Stimulated activated memory B cell treated with anti-CD40 and anti-IgM and Interleukin-4, amounts not matched to agents 10 μg/mL and 1 μg/mL and 100 μg/mL, for 72 hours (primary cell): ENCODE data around the gene KDELR3.

Source experiments
- ATAC-seq: fragments of 150-1000 bp; cut with Tn5 transposase; 2 replicates; pipeline ENCODE4 v1.10.0; 2021
- H3K27ac Mint-ChIP-seq: one replicate; pipeline ENCODE4 v1.8.0; 2022; ENCODE audit warnings: mild to moderate bottlenecking, mixed read lengths
- H3K27me3 Mint-ChIP-seq: one replicate; pipeline ENCODE4 v1.8.0; 2022; ENCODE audit warnings: mixed read lengths
- H3K36me3 Mint-ChIP-seq: one replicate; pipeline ENCODE4 v1.8.0; 2022; ENCODE audit warnings: mixed read lengths
- H3K4me1 Mint-ChIP-seq: one replicate; pipeline ENCODE4 v1.8.0; 2022; ENCODE audit warnings: mixed read lengths
- H3K4me3 Mint-ChIP-seq: one replicate; pipeline ENCODE4 v1.8.0; 2022; ENCODE audit warnings: mild to moderate bottlenecking, moderate library complexity, mixed read lengths
- H3K9me3 Mint-ChIP-seq: one replicate; pipeline ENCODE4 v1.8.0; 2022; ENCODE audit warnings: mixed read lengths

The KDELR3 gene

DNA sequence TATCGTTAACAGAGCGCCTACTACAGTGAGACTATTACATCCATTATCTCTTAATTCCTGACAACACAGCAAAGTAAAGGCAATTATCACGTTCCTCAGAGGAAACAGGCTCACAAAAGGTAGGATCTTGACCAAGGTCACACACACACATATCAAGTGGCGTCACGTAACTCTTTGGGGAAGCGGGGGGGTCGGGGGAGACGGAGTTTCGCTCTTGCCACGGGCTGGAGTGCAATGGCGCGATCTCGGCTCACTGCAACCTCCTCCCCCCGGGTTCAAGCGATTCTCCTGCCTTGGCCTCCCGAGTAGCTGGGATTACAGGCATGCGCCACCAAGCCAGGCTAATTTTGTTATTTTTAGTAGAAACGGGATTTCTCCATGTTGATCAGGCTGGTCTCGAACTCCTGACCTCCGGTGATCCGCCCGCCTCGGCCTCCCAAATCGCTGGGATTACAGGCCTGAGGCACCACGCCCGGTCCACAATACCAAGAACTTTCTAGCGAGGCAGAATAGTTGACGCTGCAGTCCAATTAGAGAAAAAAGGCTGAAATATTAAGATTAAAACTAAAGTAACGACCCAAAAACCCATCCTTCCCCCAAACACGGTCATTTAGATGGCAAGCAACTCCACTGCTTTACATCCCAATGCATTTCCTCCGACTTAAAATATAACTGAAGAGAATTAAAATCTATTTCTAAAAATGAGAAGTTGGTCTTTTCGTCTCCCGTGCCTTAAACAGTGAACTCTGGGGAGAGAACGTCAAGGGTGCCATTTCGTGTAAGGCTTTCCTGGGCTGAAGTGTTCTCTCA, 37.0 kb downstream of the KDELR3 start:
- Mint-ChIP-seq H3K27me3 (no peaks in the 10 kb centered on the region), H3K4me3 (peak overlapping the region; percentile 100), H3K36me3 (peaks cover 54% of the 10 kb centered on the region), H3K4me1 (peaks cover 54% of the 10 kb centered on the region), H3K9me3 (peaks cover 2% of the 10 kb centered on the region), H3K27ac (peak overlapping the region; percentile 100)
- ATAC-seq: no peak

DNA sequence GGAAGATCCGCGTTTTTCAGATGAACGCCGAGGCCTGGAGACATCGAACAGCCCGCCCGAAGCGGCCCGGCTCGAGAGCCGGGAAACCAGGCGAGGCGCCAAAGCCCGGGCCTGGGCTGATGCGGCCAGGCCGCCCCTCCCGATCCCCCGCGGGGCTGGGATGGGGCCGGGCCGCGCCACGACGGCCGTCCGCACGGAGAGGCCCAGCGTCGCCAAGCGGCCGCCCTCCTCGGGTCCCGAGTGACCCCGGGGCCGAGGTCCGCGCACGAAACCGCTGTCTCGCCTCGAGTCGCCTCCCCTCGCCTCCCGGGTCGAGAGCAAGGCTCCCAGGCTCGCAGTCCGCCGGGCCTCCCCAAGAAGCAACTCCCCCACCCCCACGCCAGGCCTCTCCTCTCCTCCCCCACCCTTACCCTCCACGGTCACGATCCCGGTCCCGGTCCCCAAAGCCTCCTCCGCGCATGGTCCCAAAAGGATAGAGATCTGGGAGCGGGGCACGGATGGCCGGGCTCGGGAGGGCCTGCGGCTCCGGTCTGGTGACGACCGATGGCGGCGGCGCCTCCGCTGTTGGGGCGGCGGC, 37.7 kb downstream of the KDELR3 start:
- peak overlapping the region; percentile 100 for H3K4me3 Mint-ChIP-seq
- peak overlapping the region; percentile 100 for H3K27ac Mint-ChIP-seq
- no peaks in the 10 kb centered on the region for H3K27me3 Mint-ChIP-seq
- peak; percentile 59 for ATAC-seq
- peaks cover 2% of the 10 kb centered on the region for H3K9me3 Mint-ChIP-seq
- peaks cover 50% of the 10 kb centered on the region for H3K36me3 Mint-ChIP-seq
- H3K4me1 Mint-ChIP-seq: peaks cover 54% of the 10 kb centered on the region

DNA sequence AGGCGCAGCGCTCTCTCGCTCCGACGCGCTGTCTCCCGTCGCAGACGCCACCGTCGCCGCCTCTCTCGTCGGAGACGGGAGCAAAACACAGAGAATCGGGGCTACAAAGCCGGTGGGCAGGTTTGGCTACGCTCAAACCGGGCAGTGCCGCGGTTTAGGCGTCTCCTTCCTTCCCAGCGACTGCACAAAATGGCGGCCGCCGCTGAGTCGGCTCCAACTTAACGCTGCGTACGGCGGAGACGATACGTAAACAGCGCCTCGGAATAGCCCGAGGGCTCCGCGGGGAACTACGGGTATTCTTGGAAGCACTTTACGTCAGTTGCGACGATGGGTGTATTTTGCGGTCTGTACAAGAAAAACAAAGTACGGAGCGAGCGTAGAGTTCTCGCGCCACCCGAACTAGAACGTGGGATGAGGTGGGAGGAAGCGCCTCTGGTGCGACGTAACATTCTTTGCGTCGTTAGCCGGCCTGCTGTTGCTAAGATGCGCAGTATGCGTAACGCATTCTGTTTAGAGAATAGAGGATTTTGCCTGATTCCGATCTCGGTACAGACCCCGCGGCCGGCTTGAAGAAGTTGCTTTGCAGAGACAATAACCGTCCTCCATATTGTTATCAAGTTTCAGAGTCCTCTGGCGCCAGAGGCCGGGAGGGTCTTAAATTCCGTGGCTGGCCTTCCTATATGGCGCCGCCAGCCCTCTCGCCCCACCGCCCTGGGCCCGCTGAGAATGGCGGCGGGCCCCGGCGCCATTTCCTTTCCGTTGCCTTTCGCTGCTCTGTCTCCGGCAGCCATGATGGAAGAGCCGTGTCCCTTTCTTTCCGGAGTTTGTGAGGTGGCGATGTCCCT, 38.4 kb downstream of the KDELR3 start, which contains the start of gene DDX17:
DDX17 (minus strand) TSS at position 194 of the 845 bp plus-strand sequence.
- H3K4me3 Mint-ChIP-seq: peak within 1 kb of the TSS; percentile 100
- H3K36me3 Mint-ChIP-seq: peaks cover 44% of the 10 kb centered on the region
- H3K27me3 Mint-ChIP-seq: no peaks in the 10 kb centered on the region
- H3K4me1 Mint-ChIP-seq: peaks cover 48% of the 10 kb centered on the region
- peak within 1 kb of the TSS; percentile 100 for H3K27ac Mint-ChIP-seq
- H3K9me3 Mint-ChIP-seq: peaks cover 2% of the 10 kb centered on the region
- peak; percentile 95 for ATAC-seq

DNA sequence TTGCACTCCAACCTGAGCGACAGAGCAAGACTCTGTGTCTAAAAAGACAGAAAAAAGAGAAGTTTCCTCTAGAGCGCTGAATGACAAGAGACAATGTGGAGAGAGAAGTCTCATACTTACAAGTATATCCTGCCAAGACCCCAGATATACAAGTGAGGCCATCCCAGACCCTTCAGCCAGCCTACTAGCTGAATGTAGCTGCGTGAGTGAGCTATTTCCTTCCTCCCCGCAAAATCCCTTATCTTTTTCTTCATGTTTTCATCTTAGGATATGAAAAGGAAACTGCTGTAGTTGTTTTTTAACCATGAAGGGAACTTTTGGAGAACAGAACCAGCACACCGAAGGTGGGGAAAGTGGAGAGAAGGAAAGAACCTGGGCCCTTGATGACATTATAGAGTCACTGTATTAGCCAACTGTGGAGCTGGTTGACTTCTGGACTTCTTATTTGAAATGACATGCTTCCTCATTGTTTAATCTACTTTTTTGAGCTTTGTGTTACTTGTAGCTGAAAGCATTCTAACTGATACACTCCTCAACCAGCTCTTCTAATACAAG, 42.6 kb downstream of the KDELR3 start:
- no peak for ATAC-seq
- peaks cover 2% of the 10 kb centered on the region for H3K9me3 Mint-ChIP-seq
- peaks cover 11% of the 10 kb centered on the region for H3K4me1 Mint-ChIP-seq
- no peaks in the 10 kb centered on the region for H3K27me3 Mint-ChIP-seq
- H3K27ac Mint-ChIP-seq: no peak overlapping the region
- peaks cover 5% of the 10 kb centered on the region for H3K36me3 Mint-ChIP-seq
- no peak overlapping the region for H3K4me3 Mint-ChIP-seq

DNA sequence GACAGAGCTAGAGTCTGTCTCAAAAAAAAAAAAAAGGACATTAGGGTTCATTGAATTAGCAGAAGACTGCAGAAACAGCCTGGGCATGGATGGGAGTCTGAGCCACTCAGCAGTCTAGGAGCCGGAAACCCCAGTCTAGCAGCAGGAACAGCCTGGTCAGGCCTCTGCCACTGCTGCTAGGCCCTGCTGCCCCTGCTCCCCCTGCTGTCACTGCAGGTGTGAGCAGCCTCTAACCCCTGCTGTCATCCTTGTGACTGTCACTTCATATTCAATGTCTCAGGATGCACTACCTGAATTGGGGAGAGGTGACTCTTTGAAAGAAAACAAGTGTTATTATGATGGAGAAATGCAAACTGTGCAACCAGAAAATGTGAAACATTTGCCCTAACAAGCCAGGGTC, 45.2 kb downstream of the KDELR3 start:
- Mint-ChIP-seq H3K4me3 (no peak overlapping the region), H3K9me3 (no peaks in the 10 kb centered on the region), H3K27ac (no peak overlapping the region), H3K4me1 (no peaks in the 10 kb centered on the region), H3K36me3 (no peaks in the 10 kb centered on the region), H3K27me3 (no peaks in the 10 kb centered on the region)
- peak; percentile 69 for ATAC-seq

DNA sequence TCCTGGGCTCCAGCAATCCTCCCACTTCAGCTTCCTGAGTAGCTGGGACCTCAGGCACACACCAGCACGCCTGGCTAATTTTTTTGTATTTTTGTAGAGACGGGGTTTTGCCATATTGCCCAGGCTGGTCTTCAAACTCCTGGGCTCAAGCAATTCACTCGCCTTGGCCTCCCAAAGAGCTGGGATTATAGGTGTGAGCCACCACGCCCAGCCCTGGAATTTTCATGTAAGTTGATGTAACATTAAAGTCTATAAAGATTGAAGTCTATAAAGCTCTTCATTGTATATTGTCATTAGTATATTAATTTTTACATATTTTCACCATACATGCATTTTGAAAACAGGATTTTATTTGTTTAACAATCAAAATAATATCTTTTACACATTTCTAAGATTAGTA, 50.7 kb downstream of the KDELR3 start:
- H3K4me3 Mint-ChIP-seq: no peak overlapping the region
- H3K9me3 Mint-ChIP-seq: no peaks in the 10 kb centered on the region
- H3K27me3 Mint-ChIP-seq: no peaks in the 10 kb centered on the region
- H3K4me1 Mint-ChIP-seq: no peaks in the 10 kb centered on the region
- H3K27ac Mint-ChIP-seq: no peak overlapping the region
- ATAC-seq: no peak
- no peaks in the 10 kb centered on the region for H3K36me3 Mint-ChIP-seq

DNA sequence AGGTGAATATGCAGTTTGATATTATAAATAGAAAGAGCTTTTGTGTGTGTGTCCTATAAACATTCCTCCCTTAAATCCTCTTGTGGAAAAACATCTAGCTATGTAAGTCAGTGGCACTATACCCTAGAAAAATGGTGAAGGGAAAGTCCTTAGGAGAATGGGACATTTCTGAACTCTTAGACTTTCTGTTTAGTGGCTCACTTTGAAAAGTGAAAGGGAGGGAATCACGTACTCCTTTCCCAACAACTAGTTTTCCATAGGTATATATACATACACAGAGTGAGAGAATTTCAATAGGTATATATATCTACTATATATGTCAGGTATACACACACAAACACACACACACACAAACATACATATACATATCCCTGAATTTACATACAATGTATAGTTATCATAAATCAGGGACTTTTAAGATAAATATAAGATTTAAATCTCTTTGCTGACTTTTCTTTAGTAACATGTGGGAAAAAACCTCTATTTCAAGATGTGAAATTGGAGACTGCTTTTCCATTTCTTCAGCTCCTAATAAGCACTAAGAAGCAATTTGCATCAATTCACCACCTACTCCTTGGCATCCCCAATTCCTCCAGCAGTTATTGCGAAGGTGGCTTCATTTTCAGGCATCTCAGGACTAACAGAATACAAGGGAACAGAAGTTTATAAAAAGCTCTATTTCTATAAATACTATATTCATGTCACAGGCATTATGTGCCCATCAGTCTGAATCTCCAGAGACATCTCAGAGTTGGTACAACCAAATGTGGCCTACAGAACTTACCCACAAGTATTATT, 51.8 kb downstream of the KDELR3 start:
- Mint-ChIP-seq H3K36me3 (no peaks in the 10 kb centered on the region), H3K4me1 (peaks cover 5% of the 10 kb centered on the region), H3K4me3 (no peak overlapping the region), H3K27me3 (no peaks in the 10 kb centered on the region), H3K27ac (no peak overlapping the region), H3K9me3 (no peaks in the 10 kb centered on the region)
- ATAC-seq: no peak

DNA sequence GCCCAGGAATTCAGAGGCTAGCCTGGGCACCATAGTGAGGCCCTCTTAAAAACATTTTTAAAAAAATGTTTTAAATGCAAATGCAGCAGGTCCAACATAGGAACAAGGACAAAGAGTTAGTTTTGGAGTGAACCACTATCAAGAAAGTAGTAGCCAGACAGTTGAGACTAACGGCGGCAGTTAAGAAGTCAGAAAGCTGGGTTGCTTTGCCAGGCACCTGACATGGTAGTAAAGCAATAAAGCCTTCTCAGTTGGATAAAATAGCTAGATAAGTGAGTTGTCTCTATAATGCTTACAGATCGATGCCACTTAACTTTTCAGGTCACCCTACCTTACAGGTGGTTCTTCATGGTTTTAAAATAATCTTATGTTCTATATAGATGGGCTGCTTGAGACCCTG, 55.1 kb downstream of the KDELR3 start:
- Mint-ChIP-seq H3K4me3 (no peak overlapping the region), H3K27ac (no peak overlapping the region), H3K27me3 (no peaks in the 10 kb centered on the region), H3K4me1 (peaks cover 6% of the 10 kb centered on the region), H3K9me3 (no peaks in the 10 kb centered on the region), H3K36me3 (no peaks in the 10 kb centered on the region)
- no peak for ATAC-seq

DNA sequence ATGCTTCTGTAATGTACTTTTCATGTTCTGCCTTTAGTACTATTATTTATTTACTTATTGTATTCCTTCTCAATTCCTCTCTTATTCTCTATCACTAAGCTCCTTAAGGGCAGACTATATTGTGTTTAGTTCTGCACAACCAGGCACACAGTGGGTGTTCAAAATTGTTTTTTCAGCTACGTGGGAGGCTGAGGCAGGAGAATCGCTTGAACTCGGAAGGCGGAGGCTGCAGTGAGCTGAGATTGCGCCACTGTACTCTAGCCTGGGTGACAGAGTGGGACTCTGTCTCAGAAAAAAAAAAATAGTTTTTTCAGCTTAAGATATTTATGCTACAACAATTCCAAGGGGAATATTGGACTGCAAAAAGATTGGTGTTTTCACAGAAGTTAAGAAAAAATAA, 55.6 kb downstream of the KDELR3 start:
- Mint-ChIP-seq H3K27ac (no peak overlapping the region), H3K4me3 (no peak overlapping the region), H3K4me1 (peaks cover 6% of the 10 kb centered on the region), H3K9me3 (no peaks in the 10 kb centered on the region), H3K27me3 (no peaks in the 10 kb centered on the region), H3K36me3 (no peaks in the 10 kb centered on the region)
- no peak for ATAC-seq

DNA sequence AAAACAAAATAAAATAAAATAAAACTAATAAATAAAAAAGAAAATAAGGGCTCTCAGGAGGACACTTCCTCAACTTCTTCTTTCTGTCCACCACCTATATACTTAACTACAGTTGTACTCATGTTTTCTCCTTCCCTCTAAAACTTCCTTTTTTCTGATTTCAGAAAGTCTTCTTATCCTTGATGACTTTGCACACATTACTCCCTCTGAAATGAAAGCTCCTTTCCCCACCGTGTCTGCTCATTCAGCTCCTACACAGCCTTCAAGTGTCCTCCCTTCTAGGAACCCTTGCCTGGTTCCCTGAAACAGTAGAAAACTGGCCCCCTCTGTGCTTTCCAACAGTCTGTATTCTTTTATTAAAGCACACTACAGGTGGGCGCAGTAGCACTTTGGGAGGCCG, 56.5 kb downstream of the KDELR3 start:
- no peak overlapping the region for H3K4me3 Mint-ChIP-seq
- peaks cover 6% of the 10 kb centered on the region for H3K4me1 Mint-ChIP-seq
- H3K36me3 Mint-ChIP-seq: peaks cover 4% of the 10 kb centered on the region
- H3K27me3 Mint-ChIP-seq: no peaks in the 10 kb centered on the region
- H3K27ac Mint-ChIP-seq: no peak overlapping the region
- peaks cover 3% of the 10 kb centered on the region for H3K9me3 Mint-ChIP-seq
- ATAC-seq: no peak

DNA sequence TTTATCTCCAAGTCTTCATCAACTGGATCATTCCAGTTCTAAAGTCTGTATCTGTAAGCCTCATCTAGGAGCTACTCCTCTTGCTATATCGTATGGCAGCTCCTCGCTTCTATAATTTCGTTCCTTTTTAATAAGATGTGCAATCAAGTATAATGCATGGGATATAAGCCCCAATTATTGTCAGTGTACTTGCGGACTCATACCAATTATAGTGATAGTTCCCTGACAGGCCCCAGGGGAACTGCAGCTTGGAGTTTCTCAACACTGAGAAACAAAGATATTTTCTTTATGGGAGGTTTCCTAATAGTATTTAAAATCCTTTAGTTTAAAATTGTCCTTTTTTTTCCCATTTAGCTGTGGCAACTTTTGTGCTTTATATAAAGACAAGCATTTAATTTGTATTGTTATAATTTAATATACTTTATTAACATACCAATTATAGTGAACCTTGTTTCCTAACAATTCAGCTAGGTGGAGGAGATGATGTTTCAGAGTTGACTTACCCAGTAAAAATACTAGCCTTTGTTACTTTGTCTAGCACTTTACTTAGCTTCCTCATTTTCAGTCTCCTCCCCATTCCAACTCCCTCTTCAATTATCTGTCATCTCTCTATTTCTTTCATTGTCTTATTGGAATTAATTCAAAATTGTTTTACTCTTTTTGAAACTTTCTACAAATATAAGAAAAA, 63.5 kb downstream of the KDELR3 start:
- Mint-ChIP-seq H3K27ac (peak overlapping the region; percentile 73), H3K36me3 (peaks cover 5% of the 10 kb centered on the region), H3K4me3 (peak overlapping the region; percentile 27)

More for the DNA sequence above, 63.5 kb downstream of the KDELR3 start:
- Mint-ChIP-seq H3K9me3 (peaks cover 3% of the 10 kb centered on the region), H3K27me3 (no peaks in the 10 kb centered on the region), H3K4me1 (peaks cover 7% of the 10 kb centered on the region)
- peak; percentile 51 for ATAC-seq
